HEK293 (cell line): ENCODE measurements around the gene TMEM263.

Experiments used
- CTCF ChIP-seq: fragments of 450-650 bp; formaldehyde crosslinking; IDR thresholded peaks from 2 replicates; pipeline ENCODE4 v1.5.1; 2016; ENCODE audit warnings: missing biosample characterization, missing genetic modification characterization
- FEZF1 ChIP-seq: fragments of 450-650 bp; formaldehyde crosslinking; IDR thresholded peaks from 2 replicates; pipeline ENCODE4 v1.5.1; 2016; ENCODE audit warnings: missing biosample characterization, missing genetic modification characterization

DNA sequence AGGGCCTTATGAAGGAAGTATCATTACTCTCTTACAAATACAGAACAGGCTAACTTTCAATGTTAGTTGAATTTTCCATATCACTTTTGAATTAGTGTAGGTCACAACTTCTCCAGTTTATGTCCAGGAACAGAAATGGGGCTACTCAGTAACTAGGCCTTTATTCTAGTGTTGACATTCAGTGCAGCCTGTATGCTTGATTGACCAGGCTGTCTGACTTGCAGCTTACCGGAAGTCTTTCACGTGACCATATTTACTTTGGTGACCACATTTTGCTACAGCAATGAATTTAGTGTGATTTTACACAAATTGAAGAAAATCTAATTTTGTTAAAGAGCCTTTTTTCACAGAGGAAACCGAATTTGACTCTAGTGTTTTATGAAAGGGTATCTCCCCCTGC, 18.8 kb downstream of the TMEM263 start:
- TF ChIP-seq CTCF (tag by site-specific recombination) (no peak), FEZF1 (tag by site-specific recombination) (no peak)
